ENCODE data around the gene PLPPR4.
"Not testable (repeated sequence)": the region's sequence is repeated elsewhere in the genome, so short reads cannot be mapped to it uniquely, and the experiment has no call there.

DNA sequence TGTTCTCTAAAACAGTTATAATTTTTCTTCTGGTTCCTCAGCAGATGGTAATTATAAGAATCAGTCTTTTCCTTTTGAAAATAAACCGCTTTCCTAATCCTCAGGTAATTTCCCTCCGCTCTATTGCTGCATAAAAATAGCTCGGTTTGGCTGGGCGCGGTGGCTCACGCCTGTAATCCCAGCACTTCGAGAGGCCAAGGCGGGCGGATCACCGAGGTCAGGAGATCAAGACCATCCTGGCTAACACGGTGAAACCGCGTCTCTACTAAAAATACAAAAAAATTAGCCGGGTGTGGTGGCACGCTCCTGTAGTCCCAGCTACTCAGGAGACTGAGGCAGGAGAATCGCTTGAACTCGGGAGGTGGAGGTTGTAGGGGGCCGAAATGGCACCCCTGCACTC, 19.2 kb downstream of the PLPPR4 start:
- TF ChIP-seq, protein P1, sequence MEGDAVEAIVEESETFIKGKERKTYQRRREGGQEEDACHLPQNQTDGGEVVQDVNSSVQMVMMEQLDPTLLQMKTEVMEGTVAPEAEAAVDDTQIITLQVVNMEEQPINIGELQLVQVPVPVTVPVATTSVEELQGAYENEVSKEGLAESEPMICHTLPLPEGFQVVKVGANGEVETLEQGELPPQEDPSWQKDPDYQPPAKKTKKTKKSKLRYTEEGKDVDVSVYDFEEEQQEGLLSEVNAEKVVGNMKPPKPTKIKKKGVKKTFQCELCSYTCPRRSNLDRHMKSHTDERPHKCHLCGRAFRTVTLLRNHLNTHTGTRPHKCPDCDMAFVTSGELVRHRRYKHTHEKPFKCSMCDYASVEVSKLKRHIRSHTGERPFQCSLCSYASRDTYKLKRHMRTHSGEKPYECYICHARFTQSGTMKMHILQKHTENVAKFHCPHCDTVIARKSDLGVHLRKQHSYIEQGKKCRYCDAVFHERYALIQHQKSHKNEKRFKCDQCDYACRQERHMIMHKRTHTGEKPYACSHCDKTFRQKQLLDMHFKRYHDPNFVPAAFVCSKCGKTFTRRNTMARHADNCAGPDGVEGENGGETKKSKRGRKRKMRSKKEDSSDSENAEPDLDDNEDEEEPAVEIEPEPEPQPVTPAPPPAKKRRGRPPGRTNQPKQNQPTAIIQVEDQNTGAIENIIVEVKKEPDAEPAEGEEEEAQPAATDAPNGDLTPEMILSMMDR (IDR thresholded peaks at IDR 0.05): not testable (repeated sequence)
- not testable (repeated sequence) for TF ChIP-seq EP300 (IDR thresholded peaks at IDR 0.05)

Data from suprapubic skin (tissue), 3 donors.